Adrenal gland (tissue), 12 donors: Measurements from ENCODE around the gene EPHA4. TPM values are rescaled to one million over a fixed set of nuclear protein-coding genes. Genes with fewer than 3 reads are reported as not detected.

Experiments used
- DNase-seq, 7 donors: peaks; one replicate each; pipeline ENCODE4 v3.0.0-alpha.2; 2019 to 2020
- H3K27ac ChIP-seq, 5 donors: fragments of 200-600 bp; sonication (generic) in 4 of 5; 1 replicate in 3 of 5; 2 replicates in 2 of 5; pipeline versions ENCODE4 v1.5.1 to v1.8.0; 2016 to 2020; ENCODE audit warnings: mild to moderate bottlenecking in 1 of 5
- H3K27me3 ChIP-seq: fragments of 200-600 bp; 2 replicates; pipeline ENCODE4 v1.8.0; 2021
- H3K36me3 ChIP-seq, 2 donors: fragments of 200-600 bp; replicated peaks in 1 of 2; 1 replicate in 1 of 2; 2 replicates in 1 of 2; pipeline versions ENCODE4 v1.5.1 to v1.8.0; 2018 to 2022
- H3K4me1 ChIP-seq, 2 donors: fragments of 200-600 bp; replicated peaks in 1 of 2; 1 replicate in 1 of 2; 2 replicates in 1 of 2; pipeline versions ENCODE4 v1.5.1 to v1.8.0; 2018 to 2021
- H3K4me3 ChIP-seq, 4 donors: fragments of 200-600 bp; sonication (generic) in 3 of 4; one replicate each; pipeline ENCODE4 v1.5.1; 2016 to 2018
- H3K9me3 ChIP-seq, 3 donors: fragments of 200-600 bp; sonication (generic) in 1 of 3; replicated peaks in 1 of 3; 1 replicate in 2 of 3; 2 replicates in 1 of 3; pipeline versions ENCODE4 v1.5.1 to v1.8.0; 2016 to 2021
- CTCF ChIP-seq, 6 experiments: fragments of 450-650 bp in 4 of 6; fragments of 200-600 bp in 2 of 6; sonication (generic) in 1 of 6; IDR thresholded peaks; 1 replicate in 5 of 6; 2 replicates in 1 of 6; pipeline versions ENCODE4 v1.5.1 to v1.8.0; 2016 to 2021; ENCODE audit warnings: antibody characterized with exemption in 6 of 6, mild to moderate bottlenecking in 2 of 6, moderate library complexity in 1 of 6
- POLR2A ChIP-seq, 2 donors: fragments of 450-650 bp; IDR thresholded peaks; one replicate each; pipeline ENCODE4 v1.6.1; 2017; ENCODE audit warnings: antibody characterized with exemption in 2 of 2, mild to moderate bottlenecking in 2 of 2, moderate library complexity in 1 of 2
- WGBS, 4 donors: extraction: QIAGEN DNeasy Blood & Tissue Kit in 2 of 4; methylation state at CpG; one replicate each; pipeline versions ENCODE4 v1.1.5 to v1.1.7; 2013 to 2017; 5-methylcytosine and 5-hydroxymethylcytosine counted together
- intact Hi-C, 2 donors: fragments of 100-400 bp; cut with DNase I; formaldehyde crosslinking; loops; one replicate each; pipeline versions ENCODE4 v1.14.1 to v1.15.0; 2022 to 2023
- polyA plus RNA-seq, 3 donors: library from polyadenylated mRNA; stranded (reverse); fragments of 200-250 nt in 2 of 3; fragments of 350-450 nt in 1 of 3; fragmentation: Illumina TruSeq in 1 of 3; extraction: RNeasy Lipid Tissue Mini Kit (QIAGEN cat#74804) in 1 of 3; gene quantifications; one replicate each; pipeline ENCODE4 v1.2.3, GENCODE V29; 2013 to 2014
- total RNA-seq, 9 donors: library from RNA; depleted of rRNA in 4 of 9; stranded (reverse); fragments of >200 nt in 4 of 9; fragments of 120-200 nt in 1 of 9; fragmentation: NEBNext Ultra II Directional in 1 of 9; extraction: Animal tissue kit (Norgen Biotek cat#: 25700) in 1 of 9; gene quantifications; one replicate each; pipeline versions ENCODE4 v1.1.0 to v1.2.4, GENCODE V29; 2013 to 2023
- donor health status: healthy with polysubstance abuse.
- donor health status: Bipolar disorder and iron deficiency.
- donor health status: DM: yes; HTN: yes; CAD: no.
- donor health status: DM: no; HTN: no; CAD: no.
- donor health status: DM: no; HTN: no; CAD: no.
- donor health status: DM: yes; HTN: yes; CAD: no.

Gene EPHA4
- total and polyA plus RNA-seq, 12 donors = 3.0 to 72.9 (median 12.1) TPM

- WGBS, 4 donors = 85 to 96% (median 88%) methylated on average over 1 of the region's 1 CpG
Measured at GRCh38 chr2:221402072-221402471, 170.0 kb downstream of the EPHA4 start.

GRCh38 chr2:221400411-221400810, 171.7 kb downstream of the EPHA4 start:
- intact Hi-C loops = no loop called here
- no peak overlapping the region for H3K4me3 ChIP-seq
- H3K27ac ChIP-seq = no peak overlapping the region
- no peaks in the 10 kb centered on the region for H3K9me3 ChIP-seq
- H3K27me3 ChIP-seq = peaks cover 3% of the 10 kb centered on the region
- no peak for TF ChIP-seq CTCF (IDR thresholded peaks at IDR 0.05)
- no peak for TF ChIP-seq POLR2A (IDR thresholded peaks at IDR 0.05)
- no peaks in the 10 kb centered on the region for H3K36me3 ChIP-seq
- WGBS, 4 donors = 85 to 96% (median 89%) methylated on average over 4 of the region's 4 CpGs
- no peak for DNase-seq
- no peaks in the 10 kb centered on the region for H3K4me1 ChIP-seq

More at GRCh38 chr2:221402072-221402471, 170.0 kb downstream of the EPHA4 start:
- H3K4me1 ChIP-seq = no peaks in the 10 kb centered on the region
- no peaks in the 10 kb centered on the region for H3K27me3 ChIP-seq
- H3K27ac ChIP-seq = no peak overlapping the region
- no peak for DNase-seq
- H3K36me3 ChIP-seq = no peaks in the 10 kb centered on the region
- intact Hi-C loops = no loop called here
- TF ChIP-seq CTCF (IDR thresholded peaks at IDR 0.05) = no peak
- no peak for TF ChIP-seq POLR2A (IDR thresholded peaks at IDR 0.05)
- no peak overlapping the region for H3K4me3 ChIP-seq
- no peaks in the 10 kb centered on the region for H3K9me3 ChIP-seq

- intact Hi-C loops = no loop called here
- no peaks in the 10 kb centered on the region for H3K36me3 ChIP-seq
- no peak overlapping the region for H3K27ac ChIP-seq
- H3K4me1 ChIP-seq = no peaks in the 10 kb centered on the region
- peaks cover 3% of the 10 kb centered on the region for H3K27me3 ChIP-seq
- no peak for TF ChIP-seq POLR2A (IDR thresholded peaks at IDR 0.05)
- no peak for TF ChIP-seq CTCF (IDR thresholded peaks at IDR 0.05)
- H3K4me3 ChIP-seq = no peak overlapping the region
- H3K9me3 ChIP-seq = no peaks in the 10 kb centered on the region
- 52 to 63% (median 60%) methylated on average over 4 of the region's 4 CpGs for WGBS, 4 donors
- DNase-seq = no peak
Measured at GRCh38 chr2:221399183-221399582, 172.9 kb downstream of the EPHA4 start.

GRCh38 chr2:221397187-221397586, 174.9 kb downstream of the EPHA4 start:
- Histone ChIP-seq H3K27me3 (peaks cover 3% of the 10 kb centered on the region), H3K9me3 (no peaks in the 10 kb centered on the region), H3K4me1 (no peaks in the 10 kb centered on the region), H3K36me3 (no peaks in the 10 kb centered on the region), H3K27ac (no peak overlapping the region), H3K4me3 (no peak overlapping the region)
- no peak for DNase-seq
- TF ChIP-seq CTCF (IDR thresholded peaks at IDR 0.05) (no peak), POLR2A (IDR thresholded peaks at IDR 0.05) (no peak)
- intact Hi-C loops = no loop called here
- 82 to 89% (median 88%) methylated on average over 1 of the region's 1 CpG for WGBS, 4 donors
